HEK293 (cell line): ENCODE data around the gene HAAO.

ENCODE experiments used
- MZF1 ChIP-seq: fragments of 450-650 bp; formaldehyde crosslinking; IDR thresholded peaks from 2 replicates; pipeline ENCODE4 v1.5.1; 2017; ENCODE audit warnings: missing biosample characterization, missing genetic modification characterization, borderline replicate concordance
- TF ChIP-seq, protein P1 (sequence below): fragments of 450-650 bp; formaldehyde crosslinking; IDR thresholded peaks from 2 replicates; pipeline ENCODE4 v1.5.1; 2016; ENCODE audit warnings: missing biosample characterization, missing genetic modification characterization, low read depth

DNA sequence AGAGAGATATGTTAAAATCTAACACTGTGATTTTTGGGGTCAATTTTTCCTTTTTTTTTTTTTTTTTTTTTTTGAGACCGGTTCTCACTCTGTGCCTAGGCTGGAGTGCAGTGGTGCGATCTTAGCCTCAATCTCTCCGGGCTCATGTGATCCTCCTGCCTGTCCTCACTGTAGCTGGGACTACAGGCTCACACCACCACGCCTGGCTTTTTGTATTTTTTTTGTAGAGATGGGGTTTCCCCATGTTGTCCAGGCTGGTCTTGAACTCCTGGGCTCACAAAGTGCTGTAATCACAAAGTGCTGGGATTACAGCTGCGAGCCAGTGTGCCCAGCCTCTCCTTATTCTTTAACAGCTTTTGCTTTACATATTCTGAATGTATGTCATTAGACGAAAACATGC, 2.9 kb upstream of the HAAO start:
- TF ChIP-seq MZF1 (tag by site-specific recombination): no peak
- TF ChIP-seq, protein P1, sequence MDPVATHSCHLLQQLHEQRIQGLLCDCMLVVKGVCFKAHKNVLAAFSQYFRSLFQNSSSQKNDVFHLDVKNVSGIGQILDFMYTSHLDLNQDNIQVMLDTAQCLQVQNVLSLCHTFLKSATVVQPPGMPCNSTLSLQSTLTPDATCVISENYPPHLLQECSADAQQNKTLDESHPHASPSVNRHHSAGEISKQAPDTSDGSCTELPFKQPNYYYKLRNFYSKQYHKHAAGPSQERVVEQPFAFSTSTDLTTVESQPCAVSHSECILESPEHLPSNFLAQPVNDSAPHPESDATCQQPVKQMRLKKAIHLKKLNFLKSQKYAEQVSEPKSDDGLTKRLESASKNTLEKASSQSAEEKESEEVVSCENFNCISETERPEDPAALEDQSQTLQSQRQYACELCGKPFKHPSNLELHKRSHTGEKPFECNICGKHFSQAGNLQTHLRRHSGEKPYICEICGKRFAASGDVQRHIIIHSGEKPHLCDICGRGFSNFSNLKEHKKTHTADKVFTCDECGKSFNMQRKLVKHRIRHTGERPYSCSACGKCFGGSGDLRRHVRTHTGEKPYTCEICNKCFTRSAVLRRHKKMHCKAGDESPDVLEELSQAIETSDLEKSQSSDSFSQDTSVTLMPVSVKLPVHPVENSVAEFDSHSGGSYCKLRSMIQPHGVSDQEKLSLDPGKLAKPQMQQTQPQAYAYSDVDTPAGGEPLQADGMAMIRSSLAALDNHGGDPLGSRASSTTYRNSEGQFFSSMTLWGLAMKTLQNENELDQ (tag by site-specific recombination): no peak
